ENCODE results near the gene RABL6. TPM values are rescaled to one million over a fixed set of nuclear protein-coding genes. Genes with fewer than 3 reads are reported as not detected.

The RABL6 gene
- total and polyA plus RNA-seq, 4 donors = 34.8 to 93.5 (median 67.7) TPM

DNA sequence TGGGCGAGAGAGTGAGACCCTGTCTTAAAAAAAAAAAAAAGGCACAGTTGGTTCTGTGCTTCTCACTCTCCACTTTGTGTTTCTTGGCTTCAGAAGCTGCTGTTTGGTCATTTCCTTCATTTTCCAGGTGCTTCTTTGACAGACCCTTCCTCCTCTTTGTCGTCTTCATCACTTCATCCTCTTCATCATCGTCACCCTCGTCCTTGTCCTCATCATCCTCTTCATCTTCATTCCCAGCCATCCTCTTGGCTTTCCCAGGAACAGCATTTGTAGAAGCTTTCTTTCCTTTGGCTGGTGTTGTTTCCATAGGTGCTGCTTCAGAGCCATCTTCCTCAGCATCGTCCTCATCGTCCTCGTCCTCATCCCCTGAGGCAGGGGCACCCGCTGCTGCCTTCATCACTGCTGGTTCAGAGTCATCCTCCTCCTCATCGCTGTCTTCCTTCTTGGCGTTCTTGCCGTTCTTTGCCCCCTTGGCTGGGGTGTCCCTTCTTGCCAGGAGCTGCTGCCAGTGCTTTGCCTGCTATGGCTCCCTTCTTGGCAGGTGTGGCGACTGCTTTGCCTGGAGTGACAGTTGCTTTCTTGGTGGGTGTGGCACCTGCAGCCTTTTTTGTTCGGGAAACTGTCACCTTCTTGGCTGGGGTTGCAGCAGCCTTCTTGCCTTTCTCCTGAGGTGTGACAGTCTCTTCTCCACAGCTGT, 7.1 kb downstream of the RABL6 start:
- Histone ChIP-seq H3K27ac (ENCODE audit: low read depth, low read length) (no peak overlapping the region), H3K27me3 (ENCODE audit: control insufficient read depth, insufficient read depth, low read length) (no peaks in the 10 kb centered on the region), H3K9me3 (ENCODE audit: control insufficient read depth, insufficient read depth, low read length) (no peaks in the 10 kb centered on the region), H3K4me3 (ENCODE audit: low read depth, low read length) (no peak overlapping the region), H3K36me3 (ENCODE audit: control insufficient read depth, insufficient read depth, low read length) (peaks cover 40% of the 10 kb centered on the region), H3K4me1 (ENCODE audit: control insufficient read depth, insufficient read depth, low read length) (peaks cover 3% of the 10 kb centered on the region)
- no peak for DNase-seq (ENCODE audit: low read depth in 4 of 6, low spot score in 6 of 6)
- 98% methylated on average over 13 of the region's 13 CpGs for WGBS (ENCODE audit: insufficient coverage)

DNA sequence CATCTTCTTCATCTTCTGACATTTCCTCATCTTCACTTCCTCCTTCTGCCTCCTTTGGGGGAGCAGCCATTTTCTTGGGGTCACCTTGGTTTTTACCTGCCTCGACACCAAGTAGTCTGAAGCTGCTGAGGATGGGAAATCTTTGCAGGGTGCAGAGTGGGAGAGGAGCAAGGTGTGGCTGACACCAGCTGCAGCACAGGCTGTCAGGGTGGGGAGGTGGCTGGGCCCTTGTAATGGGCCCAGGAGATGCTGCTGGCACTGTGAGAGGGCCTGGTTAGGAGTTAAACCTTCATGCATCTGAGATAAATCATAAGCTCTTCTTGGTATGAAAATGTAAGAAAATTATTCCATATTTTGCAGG, 7.7 kb downstream of the RABL6 start:
- Histone ChIP-seq H3K27me3 (ENCODE audit: control insufficient read depth, insufficient read depth, low read length) (no peaks in the 10 kb centered on the region), H3K4me3 (ENCODE audit: low read depth, low read length) (no peak overlapping the region), H3K9me3 (ENCODE audit: control insufficient read depth, insufficient read depth, low read length) (no peaks in the 10 kb centered on the region), H3K27ac (ENCODE audit: low read depth, low read length) (no peak overlapping the region), H3K4me1 (ENCODE audit: control insufficient read depth, insufficient read depth, low read length) (no peaks in the 10 kb centered on the region), H3K36me3 (ENCODE audit: control insufficient read depth, insufficient read depth, low read length) (peaks cover 36% of the 10 kb centered on the region)
- DNase-seq (ENCODE audit: low read depth in 4 of 6, low spot score in 6 of 6) = no peak
- WGBS (ENCODE audit: insufficient coverage) = 0% methylated on average over 1 of the region's 1 CpG

GRCh38 chr9:136820971-136821825, 13.4 kb downstream of the RABL6 start:
- no peaks in the 10 kb centered on the region for H3K9me3 ChIP-seq (ENCODE audit: control insufficient read depth, insufficient read depth, low read length)
- DNase-seq (ENCODE audit: low read depth in 4 of 6, low spot score in 6 of 6) = peak in 2 of 6 donors; percentile 70 to 76
- WGBS (ENCODE audit: insufficient coverage) = 7% methylated on average over 83 of the region's 83 CpGs
- H3K27me3 ChIP-seq (ENCODE audit: control insufficient read depth, insufficient read depth, low read length) = no peaks in the 10 kb centered on the region
- H3K27ac ChIP-seq (ENCODE audit: low read depth, low read length) = peak overlapping the region; percentile 22
- peaks cover 14% of the 10 kb centered on the region for H3K4me1 ChIP-seq (ENCODE audit: control insufficient read depth, insufficient read depth, low read length)
- H3K36me3 ChIP-seq (ENCODE audit: control insufficient read depth, insufficient read depth, low read length) = peaks cover 53% of the 10 kb centered on the region
- H3K4me3 ChIP-seq (ENCODE audit: low read depth, low read length) = no peak overlapping the region

GRCh38 chr9:136821826-136822544, 14.2 kb downstream of the RABL6 start:
- Histone ChIP-seq H3K4me3 (ENCODE audit: low read depth, low read length) (no peak overlapping the region), H3K9me3 (ENCODE audit: control insufficient read depth, insufficient read depth, low read length) (no peaks in the 10 kb centered on the region), H3K27me3 (ENCODE audit: control insufficient read depth, insufficient read depth, low read length) (no peaks in the 10 kb centered on the region), H3K27ac (ENCODE audit: low read depth, low read length) (no peak overlapping the region), H3K36me3 (ENCODE audit: control insufficient read depth, insufficient read depth, low read length) (peaks cover 60% of the 10 kb centered on the region), H3K4me1 (ENCODE audit: control insufficient read depth, insufficient read depth, low read length) (peaks cover 14% of the 10 kb centered on the region)
- DNase-seq (ENCODE audit: low read depth in 4 of 6, low spot score in 6 of 6) = no peak
- 57% methylated on average over 39 of the region's 42 CpGs for WGBS (ENCODE audit: insufficient coverage)

- H3K36me3 ChIP-seq (ENCODE audit: control insufficient read depth, insufficient read depth, low read length) = peaks cover 65% of the 10 kb centered on the region
- no peak overlapping the region for H3K4me3 ChIP-seq (ENCODE audit: low read depth, low read length)
- no peaks in the 10 kb centered on the region for H3K27me3 ChIP-seq (ENCODE audit: control insufficient read depth, insufficient read depth, low read length)
- no peak overlapping the region for H3K27ac ChIP-seq (ENCODE audit: low read depth, low read length)
- 87% methylated on average over 19 of the region's 30 CpGs for WGBS (ENCODE audit: insufficient coverage)
- peaks cover 14% of the 10 kb centered on the region for H3K4me1 ChIP-seq (ENCODE audit: control insufficient read depth, insufficient read depth, low read length)
- no peaks in the 10 kb centered on the region for H3K9me3 ChIP-seq (ENCODE audit: control insufficient read depth, insufficient read depth, low read length)
- no peak for DNase-seq (ENCODE audit: low read depth in 4 of 6, low spot score in 6 of 6)
These were observed 15.6 kb downstream of the RABL6 start for GRCh38 chr9:136823136-136824046.

GRCh38 chr9:136824496-136825225, 16.9 kb downstream of the RABL6 start:
- no peaks in the 10 kb centered on the region for H3K27me3 ChIP-seq (ENCODE audit: control insufficient read depth, insufficient read depth, low read length)
- WGBS (ENCODE audit: insufficient coverage) = 92% methylated on average over 12 of the region's 21 CpGs
- no peak for DNase-seq (ENCODE audit: low read depth in 4 of 6, low spot score in 6 of 6)
- no peak overlapping the region for H3K27ac ChIP-seq (ENCODE audit: low read depth, low read length)
- H3K36me3 ChIP-seq (ENCODE audit: control insufficient read depth, insufficient read depth, low read length) = peaks cover 78% of the 10 kb centered on the region
- no peak overlapping the region for H3K4me3 ChIP-seq (ENCODE audit: low read depth, low read length)
- H3K4me1 ChIP-seq (ENCODE audit: control insufficient read depth, insufficient read depth, low read length) = peaks cover 14% of the 10 kb centered on the region
- H3K9me3 ChIP-seq (ENCODE audit: control insufficient read depth, insufficient read depth, low read length) = no peaks in the 10 kb centered on the region

GRCh38 chr9:136825295-136826187, 17.8 kb downstream of the RABL6 start:
- H3K4me3 ChIP-seq (ENCODE audit: low read depth, low read length) = no peak overlapping the region
- H3K9me3 ChIP-seq (ENCODE audit: control insufficient read depth, insufficient read depth, low read length) = no peaks in the 10 kb centered on the region
- no peaks in the 10 kb centered on the region for H3K27me3 ChIP-seq (ENCODE audit: control insufficient read depth, insufficient read depth, low read length)
- peaks cover 87% of the 10 kb centered on the region for H3K36me3 ChIP-seq (ENCODE audit: control insufficient read depth, insufficient read depth, low read length)
- no peak overlapping the region for H3K27ac ChIP-seq (ENCODE audit: low read depth, low read length)
- H3K4me1 ChIP-seq (ENCODE audit: control insufficient read depth, insufficient read depth, low read length) = peaks cover 14% of the 10 kb centered on the region
- WGBS (ENCODE audit: insufficient coverage) = 92% methylated on average over 40 of the region's 44 CpGs
- no peak for DNase-seq (ENCODE audit: low read depth in 4 of 6, low spot score in 6 of 6)

DNA sequence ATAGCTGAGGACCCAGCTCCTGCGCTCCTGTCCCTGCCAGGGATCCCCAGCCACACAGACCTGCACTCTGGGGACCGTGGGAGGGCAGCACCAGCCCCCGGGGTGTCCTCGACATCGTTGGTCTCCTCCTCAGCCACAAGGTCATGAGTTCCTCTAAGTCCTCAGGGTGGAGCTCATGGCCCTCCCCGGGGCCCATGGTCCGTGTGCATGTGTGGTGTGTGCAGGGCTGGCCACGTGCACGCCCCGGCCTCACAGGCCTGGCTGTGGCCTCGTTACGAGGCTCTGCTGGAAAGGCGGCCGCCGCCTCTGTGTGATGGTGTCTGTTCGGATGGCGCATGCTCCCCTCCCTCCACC, 18.4 kb downstream of the RABL6 start:
- no peak for DNase-seq (ENCODE audit: low read depth in 4 of 6, low spot score in 6 of 6)
- Histone ChIP-seq H3K27ac (ENCODE audit: low read depth, low read length) (no peak overlapping the region), H3K36me3 (ENCODE audit: control insufficient read depth, insufficient read depth, low read length) (peaks cover 93% of the 10 kb centered on the region), H3K4me3 (ENCODE audit: low read depth, low read length) (no peak overlapping the region), H3K4me1 (ENCODE audit: control insufficient read depth, insufficient read depth, low read length) (peaks cover 8% of the 10 kb centered on the region), H3K9me3 (ENCODE audit: control insufficient read depth, insufficient read depth, low read length) (no peaks in the 10 kb centered on the region), H3K27me3 (ENCODE audit: control insufficient read depth, insufficient read depth, low read length) (no peaks in the 10 kb centered on the region)
- whole genome bisulfite sequencing (ENCODE audit: insufficient coverage) = 94% methylated on average over 17 of the region's 17 CpGs
